PC-3 (cell line): ENCODE measurements around the gene VPS18. TPM values are rescaled to one million over a fixed set of nuclear protein-coding genes. Genes with fewer than 3 reads are reported as not detected.

Source experiments
- ATAC-seq: fragments of 200-7000 bp; cut with Tn5 transposase; 2 replicates; pipeline ENCODE4 v1.9.1; 2020; ENCODE audit warnings: mild to moderate bottlenecking, moderate library complexity
- BruUV-seq: library from RNA; stranded (reverse); fragments of 400-500 nt; replicated peaks from 2 replicates; lab custom pipeline; 2021; lab: Mats Ljungman, UMichigan
- CTCF ChIA-PET: fragments of 300-600 bp; sonication (Branson Sonifier 250); formaldehyde crosslinking; loops from one replicate; lab custom pipeline; 2022; ENCODE audit warnings: antibody characterized with exemption; lab: Charles Lee
- POLR2A ChIA-PET: fragments of 300-600 bp; sonication (Branson Sonifier 250); formaldehyde crosslinking; loops from one replicate; lab custom pipeline; 2022; ENCODE audit warnings: antibody characterized with exemption; ENCODE audit not compliant: unreplicated experiment; lab: Charles Lee
- DNase-seq: peaks from one replicate; pipeline ENCODE4 v3.0.0-alpha.2; 2015
- H2AFZ ChIP-seq: fragments of 300-600 bp; sonication (generic); 2 replicates; pipeline ENCODE4 v1.6.0; 2016; ENCODE audit warnings: antibody characterized with exemption, low read length
- H3F3A ChIP-seq: fragments of 300-600 bp; sonication (generic); one replicate; pipeline ENCODE4 v1.6.0; 2017; ENCODE audit warnings: antibody characterized with exemption, low read length, control low read depth, mild to moderate bottlenecking; ENCODE audit not compliant: unreplicated experiment
- H3K27ac ChIP-seq: fragments of 300-600 bp; sonication (generic); 2 replicates; pipeline ENCODE4 v1.5.1; 2016; ENCODE audit warnings: mild to moderate bottlenecking, low read length
- H3K27me3 ChIP-seq: fragments of 300-600 bp; sonication (generic); 2 replicates; pipeline ENCODE4 v1.6.1; 2016; ENCODE audit warnings: low read length, mixed read lengths
- H3K36me3 ChIP-seq: fragments of 300-600 bp; sonication (generic); 2 replicates; pipeline ENCODE4 v1.6.1; 2016; ENCODE audit warnings: low read depth, mixed run types, low read length, mixed read lengths
- H3K4me1 ChIP-seq: fragments of 300-600 bp; sonication (generic); 2 replicates; pipeline ENCODE4 v1.5.1; 2016; ENCODE audit warnings: low read length; ENCODE audit not compliant: insufficient read depth
- H3K4me2 ChIP-seq: fragments of 300-600 bp; sonication (generic); 2 replicates; pipeline ENCODE4 v1.6.0; 2016; ENCODE audit warnings: low read length
- H3K4me3 ChIP-seq: fragments of 300-600 bp; sonication (generic); 2 replicates; pipeline ENCODE4 v1.5.1; 2016; ENCODE audit warnings: mild to moderate bottlenecking, low read length, mixed read lengths
- H3K79me2 ChIP-seq: fragments of 300-600 bp; sonication (generic); 2 replicates; pipeline ENCODE4 v1.6.1; 2017; ENCODE audit warnings: low read length, mixed read lengths
- H3K9ac ChIP-seq: fragments of 300-600 bp; sonication (generic); 2 replicates; pipeline ENCODE4 v1.6.0; 2016; ENCODE audit warnings: mild to moderate bottlenecking, low read length
- H3K9me2 ChIP-seq: fragments of 300-600 bp; sonication (generic); replicated peaks from 2 replicates; pipeline ENCODE4 v1.6.1; 2016; ENCODE audit warnings: mixed run types, low read length, mixed read lengths
- H3K9me3 ChIP-seq: fragments of 300-600 bp; sonication (generic); 2 replicates; pipeline ENCODE4 v1.6.1; 2016; ENCODE audit warnings: low read length, mixed read lengths
- H4K20me1 ChIP-seq: fragments of 300-600 bp; sonication (generic); 2 replicates; pipeline ENCODE4 v1.6.1; 2016; ENCODE audit warnings: low read length, mixed read lengths
- CTCF ChIP-seq: fragments of 300-600 bp; sonication (generic); conservative IDR thresholded peaks from 2 replicates; pipeline ENCODE4 v1.5.1; 2017; ENCODE audit warnings: antibody characterized with exemption, low read depth, mild to moderate bottlenecking, low read length
- EZH2 ChIP-seq: fragments of 300-600 bp; sonication (generic); IDR thresholded peaks from one replicate; pipeline ENCODE4 v1.6.1; 2017; ENCODE audit warnings: antibody characterized with exemption, mild to moderate bottlenecking, low read length; ENCODE audit not compliant: unreplicated experiment
- EZH2phosphoT487 ChIP-seq: fragments of 300-600 bp; sonication (generic); IDR thresholded peaks from 2 replicates; pipeline ENCODE4 v1.6.1; 2018; ENCODE audit warnings: mild to moderate bottlenecking, antibody characterized with exemption, low read length, borderline replicate concordance
- intact Hi-C: fragments of 100-400 bp; cut with micrococcal nuclease; formaldehyde crosslinking; loops from 2 replicates; pipeline ENCODE4 v1.9.0; 2023
- total RNA-seq: library from RNA; depleted of rRNA; stranded (reverse); fragments of >200 nt; gene quantifications from 2 replicates; pipeline ENCODE4 v1.2.3, GENCODE V29; 2014

VPS18 gene
- total RNA-seq, 1 experiment from 2014 or later: 37.6 TPM

GRCh38 chr15:40857601-40858341, 36.5 kb upstream of the VPS18 start:
- BruUV-seq: no TSS peak

GRCh38 chr15:40858706-40859105, 35.5 kb upstream of the VPS18 start:
- Histone ChIP-seq H3K27ac (0 out of 2 replicates have a peak overlapping the region, but pooled peaks have one; percentile 2), H3K4me2 (no peak overlapping the region), H3K9me3 (no peaks in the 10 kb centered on the region), H3K9me2 (no peaks in the 10 kb centered on the region), H3K79me2 (no peaks in the 10 kb centered on the region), H3K4me1 (peaks cover 44% of the 10 kb centered on the region), H3K27me3 (no peaks in the 10 kb centered on the region), H4K20me1 (no peaks in the 10 kb centered on the region), H3K9ac (no peak overlapping the region), H3F3A (peaks cover 14% of the 10 kb centered on the region), H3K36me3 (peaks cover 29% of the 10 kb centered on the region), H2AFZ (no peak overlapping the region), H3K4me3 (no peak overlapping the region)
- DNase-seq: no peak
- no TSS peak for BruUV-seq
- intact Hi-C loops: loop anchor here (5.0 kb wide), 1 partner anchor 159 kb away; no protein-coding TSS in a partner anchor
- ChIA-PET CTCF (interaction anchor here (0.5 to 3.8 kb wide), 21 partner anchors 10 to 306 kb away, joined by 3 to 80 read pairs (median 5); partner anchors contain the start of genes DNAJC17, RHOV, VPS18 and ZFYVE19), POLR2A (interaction anchor here (0.5 kb wide), 1 partner anchor 16 kb away, joined by 3 read pairs; no protein-coding TSS in a partner anchor)
- ATAC-seq: no peak
- TF ChIP-seq EZH2: no peak
- no peak for TF ChIP-seq CTCF
- TF ChIP-seq EZH2phosphoT487: no peak

More at GRCh38 chr15:40857601-40858341, 36.5 kb upstream of the VPS18 start:
- CTCF ChIA-PET: interaction anchor here (0.6 to 3.8 kb wide), 25 partner anchors 11 to 162 kb away, joined by 3 to 80 read pairs (median 5); partner anchors contain the start of genes DNAJC17, RHOV, SPINT1 and VPS18
- Histone ChIP-seq H3K9me3 (no peaks in the 10 kb centered on the region), H3F3A (peaks cover 14% of the 10 kb centered on the region), H3K27me3 (no peaks in the 10 kb centered on the region), H3K27ac (peak overlapping the region; percentile 94), H3K36me3 (peaks cover 29% of the 10 kb centered on the region), H3K9ac (peak overlapping the region; percentile 64), H3K9me2 (no peaks in the 10 kb centered on the region), H3K4me2 (peak overlapping the region; percentile 64), H3K79me2 (no peaks in the 10 kb centered on the region), H2AFZ (no peak overlapping the region; the same call in 1 of the 2 replicates), H3K4me1 (peaks cover 39% of the 10 kb centered on the region), H3K4me3 (no peak overlapping the region), H4K20me1 (no peaks in the 10 kb centered on the region)
- intact Hi-C loops: loop anchor here (1.0 to 5.0 kb wide), 4 partner anchors 37 to 160 kb away; partner anchors contain the start of gene VPS18
- POLR2A ChIA-PET: interaction anchor here (0.5 to 0.6 kb wide), 2 partner anchors 33 to 108 kb away, joined by 3 to 8 read pairs; no protein-coding TSS in a partner anchor
- peak; percentile 96 for TF ChIP-seq CTCF
- TF ChIP-seq EZH2: no peak
- TF ChIP-seq EZH2phosphoT487: no peak
- peak; percentile 97 for DNase-seq
- peak; percentile 77 for ATAC-seq
